NOMO-1 treated with dmso at 0.1 percent for 144 hours (cell line): ENCODE results near the gene CHKA.

Source experiments
- DNase-seq: peaks from one replicate; lab custom pipeline; 2025; ENCODE audit not compliant: unreplicated experiment; lab: John Stamatoyannopoulos, UW

Gene CHKA

GRCh38 chr11:68143310-68143689 lies 22.1 kb upstream of the CHKA start:
- DNase-seq, result no peak

- no peak for DNase-seq
These were observed 21.5 kb upstream of the CHKA start for GRCh38 chr11:68142441-68143309.

GRCh38 chr11:68142028-68142412 lies 20.8 kb upstream of the CHKA start:
- peak; percentile 79 for DNase-seq

GRCh38 chr11:68141246-68142027 lies 20.2 kb upstream of the CHKA start:
- no peak for DNase-seq

GRCh38 chr11:68140496-68141245 lies 19.5 kb upstream of the CHKA start:
- DNase-seq, result no peak

- no peak for DNase-seq
These were observed 17.0 kb upstream of the CHKA start for GRCh38 chr11:68138237-68138636.

GRCh38 chr11:68137833-68138232 lies 16.6 kb upstream of the CHKA start:
- no peak for DNase-seq

GRCh38 chr11:68136866-68137265 lies 15.7 kb upstream of the CHKA start:
- no peak for DNase-seq

GRCh38 chr11:68135161-68135560 lies 14.0 kb upstream of the CHKA start:
- no peak for DNase-seq

- DNase-seq, result no peak
These were observed 12.6 kb upstream of the CHKA start for GRCh38 chr11:68133761-68134160.

GRCh38 chr11:68130121-68130520 lies 8.9 kb upstream of the CHKA start:
- no peak for DNase-seq

- DNase-seq, result no peak
These were observed 7.6 kb upstream of the CHKA start for GRCh38 chr11:68128682-68129327.

- DNase-seq, result no peak
These were observed 6.8 kb upstream of the CHKA start for GRCh38 chr11:68127714-68128681.

- no peak for DNase-seq
These were observed 4.0 kb upstream of the CHKA start for GRCh38 chr11:68125164-68125563.

GRCh38 chr11:68122936-68123539 lies 1.9 kb upstream of the CHKA start:
- DNase-seq, result no peak

- DNase-seq, result no peak
These were observed 718 bp downstream of the CHKA start for GRCh38 chr11:68120273-68121066.

- DNase-seq, result peak; percentile 78
These were observed 2.3 kb downstream of the CHKA start for GRCh38 chr11:68118706-68119448.

- DNase-seq, result no peak
These were observed 3.2 kb downstream of the CHKA start for GRCh38 chr11:68117853-68118470.
